SJCRH30 (cell line): ENCODE data around the gene HS6ST1. TPM values are rescaled to one million over a fixed set of nuclear protein-coding genes. Genes with fewer than 3 reads are reported as not detected.

Experiments used
- DNase-seq, 2 experiments: peaks; one replicate each; pipeline ENCODE4 v3.0.0-alpha.2; 2015 to 2020
- H3K27ac ChIP-seq: fragments of 250-450 bp; sonication (Bioruptor Pico); 2 replicates; pipeline ENCODE4 v1.5.1; 2020; ENCODE audit warnings: mild to moderate bottlenecking, moderate library complexity
- H3K27me3 ChIP-seq: fragments of 250-450 bp; sonication (Bioruptor Pico); 2 replicates; pipeline ENCODE4 v1.5.1; 2020; ENCODE audit warnings: mild to moderate bottlenecking, moderate library complexity
- H3K36me3 ChIP-seq: fragments of 250-450 bp; sonication (Bioruptor Pico); 2 replicates; pipeline ENCODE4 v1.5.1; 2020; ENCODE audit warnings: mild to moderate bottlenecking, moderate library complexity
- H3K4me1 ChIP-seq: fragments of 250-450 bp; sonication (Bioruptor Pico); 2 replicates; pipeline ENCODE4 v1.5.1; 2020; ENCODE audit warnings: mild to moderate bottlenecking, moderate library complexity
- H3K4me3 ChIP-seq: fragments of 250-450 bp; sonication (Bioruptor Pico); 2 replicates; pipeline ENCODE4 v1.5.1; 2020; ENCODE audit warnings: mild to moderate bottlenecking, moderate library complexity
- H3K9me3 ChIP-seq: fragments of 250-450 bp; sonication (Bioruptor Pico); replicated peaks from 2 replicates; pipeline ENCODE4 v1.5.1; 2020; ENCODE audit warnings: mild to moderate bottlenecking, moderate library complexity
- total RNA-seq: library from RNA; depleted of rRNA; stranded (reverse); fragments of >200 nt; shearing (Covaris generic); gene quantifications from 2 replicates; pipeline ENCODE4 v1.2.3, GENCODE V29; 2014

The HS6ST1 gene
- total RNA-seq, 1 experiment from 2014 or later: 18.8 TPM

GRCh38 chr2:128282976-128283810, 35.5 kb downstream of the HS6ST1 start:
- no peak overlapping the region for H3K4me3 ChIP-seq
- H3K4me1 ChIP-seq: no peaks in the 10 kb centered on the region; the same call in 1 of the 2 replicates
- no peaks in the 10 kb centered on the region for H3K9me3 ChIP-seq
- H3K27ac ChIP-seq: no peak overlapping the region
- H3K27me3 ChIP-seq: no peaks in the 10 kb centered on the region
- peak in 1 of 2 experiments; percentile 42 for DNase-seq
- no peaks in the 10 kb centered on the region for H3K36me3 ChIP-seq

GRCh38 chr2:128282246-128282975, 36.3 kb downstream of the HS6ST1 start:
- no peak for DNase-seq
- H3K9me3 ChIP-seq: no peaks in the 10 kb centered on the region
- no peak overlapping the region for H3K27ac ChIP-seq

GRCh38 chr2:128281852-128282245, 36.8 kb downstream of the HS6ST1 start:
- Histone ChIP-seq H3K4me1 (no peaks in the 10 kb centered on the region; the same call in 1 of the 2 replicates), H3K36me3 (no peaks in the 10 kb centered on the region)

More at GRCh38 chr2:128282246-128282975, 36.3 kb downstream of the HS6ST1 start:
- Histone ChIP-seq H3K4me3 (no peak overlapping the region), H3K4me1 (no peaks in the 10 kb centered on the region; the same call in 1 of the 2 replicates), H3K36me3 (no peaks in the 10 kb centered on the region), H3K27me3 (no peaks in the 10 kb centered on the region)

GRCh38 chr2:128280901-128281321, 37.8 kb downstream of the HS6ST1 start:
- H3K4me1 ChIP-seq: no peaks in the 10 kb centered on the region; the same call in 1 of the 2 replicates

More at GRCh38 chr2:128281852-128282245, 36.8 kb downstream of the HS6ST1 start:
- Histone ChIP-seq H3K27me3 (no peaks in the 10 kb centered on the region), H3K9me3 (no peaks in the 10 kb centered on the region), H3K4me3 (no peak overlapping the region), H3K27ac (no peak overlapping the region)
- DNase-seq: no peak

GRCh38 chr2:128280158-128280871, 38.4 kb downstream of the HS6ST1 start:
- Histone ChIP-seq H3K9me3 (no peaks in the 10 kb centered on the region), H3K27ac (no peak overlapping the region), H3K4me3 (no peak overlapping the region), H3K4me1 (no peaks in the 10 kb centered on the region; the same call in 1 of the 2 replicates), H3K36me3 (no peaks in the 10 kb centered on the region), H3K27me3 (no peaks in the 10 kb centered on the region)
- no peak for DNase-seq

More at GRCh38 chr2:128280901-128281321, 37.8 kb downstream of the HS6ST1 start:
- H3K27me3 ChIP-seq: no peaks in the 10 kb centered on the region
- H3K9me3 ChIP-seq: no peaks in the 10 kb centered on the region
- H3K27ac ChIP-seq: no peak overlapping the region
- no peak for DNase-seq
- H3K36me3 ChIP-seq: no peaks in the 10 kb centered on the region
- H3K4me3 ChIP-seq: no peak overlapping the region

- H3K9me3 ChIP-seq: no peaks in the 10 kb centered on the region
- H3K36me3 ChIP-seq: no peaks in the 10 kb centered on the region
- no peak for DNase-seq
- H3K27me3 ChIP-seq: no peaks in the 10 kb centered on the region
- no peak overlapping the region for H3K4me3 ChIP-seq
- H3K4me1 ChIP-seq: no peaks in the 10 kb centered on the region; the same call in 1 of the 2 replicates
- no peak overlapping the region for H3K27ac ChIP-seq
These were observed 38.9 kb downstream of the HS6ST1 start for GRCh38 chr2:128279786-128280157.

- Histone ChIP-seq H3K27me3 (no peaks in the 10 kb centered on the region), H3K4me3 (no peak overlapping the region), H3K4me1 (no peaks in the 10 kb centered on the region; the same call in 1 of the 2 replicates), H3K36me3 (no peaks in the 10 kb centered on the region), H3K27ac (no peak overlapping the region), H3K9me3 (peaks cover 4% of the 10 kb centered on the region; the same call in 1 of the 2 replicates)
- DNase-seq: no peak
These were observed 39.7 kb downstream of the HS6ST1 start for GRCh38 chr2:128279009-128279408.

- Histone ChIP-seq H3K27me3 (no peaks in the 10 kb centered on the region), H3K27ac (no peak overlapping the region), H3K9me3 (peaks cover 4% of the 10 kb centered on the region; the same call in 1 of the 2 replicates), H3K36me3 (no peaks in the 10 kb centered on the region), H3K4me1 (no peaks in the 10 kb centered on the region; the same call in 1 of the 2 replicates), H3K4me3 (no peak overlapping the region)
- DNase-seq: no peak
These were observed 40.5 kb downstream of the HS6ST1 start for GRCh38 chr2:128277961-128278681.

GRCh38 chr2:128276878-128277675, 41.6 kb downstream of the HS6ST1 start:
- Histone ChIP-seq H3K27me3 (no peaks in the 10 kb centered on the region), H3K4me3 (no peak overlapping the region), H3K27ac (no peak overlapping the region), H3K9me3 (peaks cover 4% of the 10 kb centered on the region; the same call in 1 of the 2 replicates), H3K4me1 (no peaks in the 10 kb centered on the region), H3K36me3 (no peaks in the 10 kb centered on the region)
- no peak for DNase-seq

GRCh38 chr2:128275498-128276045, 43.1 kb downstream of the HS6ST1 start:
- no peak overlapping the region for H3K4me3 ChIP-seq
- no peak for DNase-seq
- no peaks in the 10 kb centered on the region for H3K36me3 ChIP-seq
- no peaks in the 10 kb centered on the region for H3K27me3 ChIP-seq
- H3K27ac ChIP-seq: no peak overlapping the region
- H3K9me3 ChIP-seq: peaks cover 4% of the 10 kb centered on the region; the same call in 1 of the 2 replicates
- no peaks in the 10 kb centered on the region for H3K4me1 ChIP-seq

- Histone ChIP-seq H3K4me1 (no peaks in the 10 kb centered on the region), H3K27me3 (no peaks in the 10 kb centered on the region), H3K4me3 (no peak overlapping the region), H3K9me3 (peaks cover 4% of the 10 kb centered on the region; the same call in 1 of the 2 replicates), H3K27ac (no peak overlapping the region), H3K36me3 (no peaks in the 10 kb centered on the region)
- no peak for DNase-seq
These were observed 44.5 kb downstream of the HS6ST1 start for GRCh38 chr2:128274218-128274617.

- no peak for DNase-seq
- no peaks in the 10 kb centered on the region for H3K4me1 ChIP-seq
These were observed 45.1 kb downstream of the HS6ST1 start for GRCh38 chr2:128273469-128274081.

More at GRCh38 chr2:128273469-128274081, 45.1 kb downstream of the HS6ST1 start:
- no peaks in the 10 kb centered on the region for H3K36me3 ChIP-seq
- no peaks in the 10 kb centered on the region for H3K27me3 ChIP-seq
- H3K4me3 ChIP-seq: no peak overlapping the region
- no peak overlapping the region for H3K27ac ChIP-seq
- peaks cover 4% of the 10 kb centered on the region; the same call in 1 of the 2 replicates for H3K9me3 ChIP-seq
